ENCODE measurements around the gene HS3ST5.
"Not testable (repeated sequence)": the region's sequence is repeated elsewhere in the genome, so short reads cannot be mapped to it uniquely, and the experiment has no call there.

Gene HS3ST5

GRCh38 chr6:114276783-114277182 is 66.0 kb downstream of the HS3ST5 start:
- DNase-seq (ENCODE audit: low read depth in 2 of 2): no peak

GRCh38 chr6:114274836-114275235 is 68.0 kb downstream of the HS3ST5 start:
- no peak for DNase-seq (ENCODE audit: low read depth in 2 of 2)

GRCh38 chr6:114272582-114272981 is 70.2 kb downstream of the HS3ST5 start:
- no peak for DNase-seq (ENCODE audit: low read depth in 2 of 2)

GRCh38 chr6:114271405-114271804 is 71.4 kb downstream of the HS3ST5 start:
- DNase-seq (ENCODE audit: low read depth in 2 of 2): no peak

GRCh38 chr6:114267897-114268296 is 74.9 kb downstream of the HS3ST5 start:
- DNase-seq (ENCODE audit: low read depth in 2 of 2): no peak

DNA sequence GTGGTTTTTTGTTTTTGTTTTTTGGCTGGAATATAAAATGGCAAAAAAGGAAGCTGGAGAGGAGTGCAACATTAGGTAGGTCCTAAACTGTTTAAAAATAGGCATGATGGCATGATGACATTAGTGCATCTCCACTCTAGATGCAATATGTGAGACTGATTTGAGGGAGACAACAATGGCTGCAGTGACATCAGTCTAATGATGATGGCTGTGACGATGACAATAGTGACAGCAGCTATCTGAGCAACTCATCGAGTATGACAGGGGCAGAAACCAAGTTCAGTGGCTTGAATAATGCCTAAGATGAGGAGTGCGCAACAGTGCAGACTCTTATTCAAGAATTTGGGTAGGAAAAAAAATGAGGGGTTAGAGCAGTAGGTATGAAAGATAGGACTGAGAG is 82.0 kb downstream of the HS3ST5 start:
- no peak for DNase-seq (ENCODE audit: low read depth in 2 of 2)

DNA sequence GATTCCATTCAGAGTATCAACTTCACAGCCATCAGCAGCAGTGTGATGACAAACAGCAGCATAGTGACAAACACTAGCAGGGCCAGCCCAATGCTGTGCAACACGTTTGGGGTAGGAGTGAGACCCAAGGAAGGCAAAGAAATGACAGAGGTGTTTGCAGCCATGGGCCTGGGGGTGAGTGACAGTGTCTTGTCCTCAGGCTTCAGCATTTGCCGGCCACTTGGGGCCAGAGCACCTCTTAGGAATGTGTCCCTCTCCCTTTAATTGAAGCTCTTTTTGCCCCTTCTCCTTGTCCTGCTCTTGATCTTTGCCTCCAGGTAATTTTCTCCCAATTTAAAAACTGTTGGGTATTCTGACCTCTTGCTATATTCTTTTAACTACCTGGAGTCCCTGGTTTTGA is 84.4 kb downstream of the HS3ST5 start:
- DNase-seq (ENCODE audit: low read depth in 2 of 2): no peak

DNA sequence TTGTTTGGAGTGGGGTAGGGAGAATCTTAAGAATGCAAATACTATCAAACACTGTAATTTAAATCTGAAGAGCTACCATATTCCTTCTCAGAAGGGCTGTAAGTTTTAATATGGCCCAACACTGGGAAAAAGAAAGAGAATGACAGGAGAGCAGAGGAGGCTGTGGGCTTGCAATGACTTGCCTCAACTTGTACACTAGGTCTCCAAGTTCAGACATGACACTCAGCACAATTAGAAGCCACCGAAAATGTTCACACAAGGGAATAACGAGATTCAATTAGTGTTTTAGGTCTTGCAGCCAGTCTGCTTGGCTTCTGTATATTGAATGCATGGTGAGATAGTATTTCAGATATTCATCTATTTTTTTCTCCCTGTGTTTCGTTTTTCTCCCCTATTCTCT is 89.4 kb downstream of the HS3ST5 start:
- no peak for DNase-seq (ENCODE audit: low read depth in 2 of 2)

- no peak for DNase-seq (ENCODE audit: low read depth in 2 of 2)
Measured at GRCh38 chr6:114249522-114249921, 93.3 kb downstream of the HS3ST5 start.

GRCh38 chr6:114247101-114247500 is 95.7 kb downstream of the HS3ST5 start:
- no peak for DNase-seq (ENCODE audit: low read depth in 2 of 2)

- no peak for DNase-seq (ENCODE audit: low read depth in 2 of 2)
Measured at GRCh38 chr6:114240796-114241195, 102.0 kb downstream of the HS3ST5 start.

- DNase-seq (ENCODE audit: low read depth in 2 of 2): no peak
Measured at GRCh38 chr6:114228675-114229074, 114.1 kb downstream of the HS3ST5 start.

GRCh38 chr6:114227944-114228468 is 114.8 kb downstream of the HS3ST5 start:
- DNase-seq (ENCODE audit: low read depth in 2 of 2): no peak

DNA sequence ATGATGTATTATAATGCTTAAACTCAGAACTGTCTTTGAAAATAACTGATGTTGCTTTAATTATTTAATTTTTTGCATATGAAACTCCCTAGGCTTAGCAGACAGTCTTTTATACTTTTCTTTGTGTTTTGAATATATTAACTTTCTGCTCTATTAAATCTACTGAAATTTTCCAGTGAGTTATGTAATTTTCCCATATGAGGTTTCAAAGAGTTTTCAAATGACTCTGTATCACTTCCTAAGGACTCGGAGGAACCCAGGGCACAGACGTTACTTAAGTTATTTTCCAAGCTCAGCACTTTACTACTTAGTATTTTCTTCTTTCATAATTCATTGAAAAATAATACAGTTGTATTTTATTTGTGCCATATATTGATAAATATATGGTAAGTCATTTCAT is 122.6 kb downstream of the HS3ST5 start:
- no peak for DNase-seq (ENCODE audit: low read depth in 2 of 2)

DNA sequence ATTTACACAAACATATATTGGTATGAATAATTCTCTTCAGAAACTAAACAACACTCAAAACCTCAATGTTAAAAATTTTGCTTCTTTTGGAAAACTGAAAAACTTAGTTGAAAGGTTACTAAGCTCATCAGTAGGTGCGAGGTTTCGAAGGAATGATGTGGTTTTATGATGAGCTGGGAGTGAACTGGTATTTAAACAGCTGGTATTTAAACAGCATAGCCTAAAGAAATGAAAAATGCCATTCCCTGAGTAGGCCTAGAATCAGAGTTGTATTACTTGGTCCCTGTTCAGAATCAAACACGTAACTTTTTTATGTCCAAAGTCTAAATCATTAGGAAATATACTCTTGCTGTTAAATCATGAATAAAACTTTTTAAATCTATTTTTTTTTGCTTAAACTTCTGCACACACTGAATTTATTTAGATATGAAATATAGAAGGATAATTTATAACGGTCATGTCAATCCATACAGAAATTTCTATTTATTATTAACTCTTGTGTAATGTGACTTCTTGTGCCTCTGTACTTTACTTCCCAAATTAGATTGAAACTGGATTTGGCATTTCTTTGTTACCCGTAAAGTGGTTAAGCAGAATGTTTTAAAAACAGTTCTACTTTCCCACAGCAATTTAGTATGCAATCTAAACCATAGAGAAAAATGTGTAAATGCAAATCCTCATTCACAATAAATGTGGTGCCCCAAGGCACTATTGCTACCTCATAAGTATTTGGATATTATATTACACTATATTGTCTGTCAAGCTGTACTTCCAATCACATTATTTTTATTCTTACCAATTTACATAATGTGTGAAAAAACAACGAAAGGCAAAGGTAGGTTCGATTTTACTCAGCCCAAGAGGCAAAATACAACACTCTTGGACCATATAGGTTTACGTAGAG is 124.1 kb downstream of the HS3ST5 start:
- no peak for DNase-seq (ENCODE audit: low read depth in 2 of 2)

DNA sequence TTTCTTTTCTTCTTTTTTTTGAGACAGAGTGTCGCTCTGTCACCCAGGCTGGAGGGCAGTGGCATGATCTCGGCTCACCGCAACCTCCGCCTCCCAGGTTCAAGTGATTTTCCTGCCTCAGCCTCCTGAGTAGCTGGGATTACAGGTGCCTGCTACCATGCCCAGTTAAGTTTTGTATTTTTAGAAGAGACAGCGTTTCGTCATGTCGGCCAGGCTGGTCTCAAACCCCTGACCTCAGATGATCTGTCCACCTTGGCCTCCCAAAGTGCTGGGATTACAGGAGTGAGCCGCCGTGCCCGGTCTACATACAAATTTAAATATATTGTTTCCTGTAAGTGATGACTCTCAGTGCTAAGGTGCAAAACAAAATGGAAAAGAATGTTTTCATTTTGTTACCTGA is 124.8 kb downstream of the HS3ST5 start:
- DNase-seq (ENCODE audit: low read depth in 2 of 2): not testable (repeated sequence)

DNA sequence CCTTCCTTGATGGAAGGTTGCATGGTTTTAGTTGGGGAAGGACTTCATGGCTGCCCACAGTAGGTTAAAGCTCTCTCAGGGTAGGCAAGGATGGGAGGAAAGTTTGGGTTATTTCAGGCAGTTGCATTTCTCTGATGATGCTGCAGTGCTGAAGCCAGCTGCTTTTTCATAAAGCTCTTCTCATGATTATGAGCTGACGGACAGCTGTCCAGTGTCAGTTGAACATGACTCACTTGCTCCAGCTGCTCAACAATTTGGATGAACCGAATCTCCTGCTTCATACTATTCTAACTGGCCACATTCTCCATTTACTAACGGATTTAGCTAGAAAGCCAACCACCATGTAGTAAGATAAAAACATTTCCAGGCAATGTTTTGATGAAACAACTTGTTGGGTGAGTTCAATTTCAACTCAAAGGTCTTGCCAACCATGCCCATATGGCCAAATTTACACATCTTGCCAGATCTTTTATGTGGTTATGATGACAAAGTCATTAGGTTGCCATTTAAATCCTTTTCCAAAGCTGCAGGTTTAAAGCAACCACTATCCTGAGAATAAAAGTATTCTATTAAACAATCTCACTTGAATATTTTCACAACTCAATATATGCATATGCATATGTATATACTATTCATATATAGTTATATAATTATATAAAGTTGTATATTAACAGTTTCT is 125.9 kb downstream of the HS3ST5 start:
- no peak for DNase-seq (ENCODE audit: low read depth in 2 of 2)

GRCh38 chr6:114210467-114210866 is 132.4 kb downstream of the HS3ST5 start:
- no peak for DNase-seq (ENCODE audit: low read depth in 2 of 2)

GRCh38 chr6:114203460-114203859 is 139.4 kb downstream of the HS3ST5 start:
- DNase-seq (ENCODE audit: low read depth in 2 of 2): no peak

GRCh38 chr6:114202389-114202788 is 140.4 kb downstream of the HS3ST5 start:
- no peak for DNase-seq (ENCODE audit: low read depth in 2 of 2)

DNA sequence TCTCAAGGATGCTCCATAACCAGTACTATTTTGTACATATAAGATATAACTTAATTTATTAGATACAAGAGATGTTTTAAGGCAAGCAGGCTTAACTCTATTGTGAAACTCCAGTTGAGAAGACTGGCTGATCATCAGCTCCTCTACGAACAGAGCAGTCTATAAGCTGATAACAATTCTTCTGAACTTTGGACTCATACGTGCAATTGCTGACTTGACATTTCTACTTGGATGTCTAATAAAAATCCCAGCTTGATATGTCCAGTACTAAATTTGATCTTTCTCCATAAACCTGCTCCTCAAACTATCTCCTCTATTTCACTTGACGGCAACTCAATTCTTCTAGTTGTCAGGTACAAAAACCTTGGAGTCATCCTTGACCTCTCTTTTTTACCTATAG is 141.9 kb downstream of the HS3ST5 start:
- DNase-seq (ENCODE audit: low read depth in 2 of 2): no peak

DNA sequence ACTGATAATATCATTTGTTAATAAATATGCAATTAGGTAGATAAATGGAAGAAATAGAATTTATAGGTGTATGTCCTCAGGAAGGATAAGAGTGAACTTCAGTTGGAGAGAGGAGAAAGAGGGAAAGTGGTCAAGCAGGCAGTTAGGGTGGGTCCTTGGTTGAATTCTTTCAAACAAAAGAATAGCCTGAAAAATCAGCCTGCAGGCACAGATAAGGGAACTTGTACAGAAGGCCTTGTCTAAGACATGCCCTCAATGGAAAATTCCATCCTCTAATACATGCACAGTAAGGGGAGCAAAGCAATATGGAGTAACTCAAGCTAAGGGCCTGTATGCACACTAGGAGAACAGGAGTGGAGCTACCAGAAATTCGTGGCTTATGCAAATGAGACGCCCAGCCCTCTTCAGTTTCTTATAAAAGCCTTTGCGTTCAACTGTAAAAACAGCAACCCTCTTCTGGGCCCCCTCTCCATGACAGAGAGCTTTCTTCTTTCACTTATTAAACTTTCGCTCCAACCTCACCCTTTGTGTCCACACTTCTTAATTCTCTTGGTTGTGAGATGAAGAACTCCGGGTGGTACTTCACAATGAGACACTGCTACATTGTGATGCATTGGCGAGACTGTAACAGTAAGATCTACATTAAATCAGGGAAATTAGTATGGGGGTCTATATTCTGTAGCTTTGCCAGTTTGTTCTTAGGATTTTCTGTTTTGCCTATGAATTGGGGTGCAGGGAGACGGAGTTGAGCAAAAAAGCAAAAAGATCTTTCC is 147.0 kb downstream of the HS3ST5 start:
- no peak for DNase-seq (ENCODE audit: low read depth in 2 of 2)

All from stimulated activated CD8-positive, alpha-beta memory T cell treated with anti-CD3 and anti-CD28 coated beads, Interleukin-7, amount 100 ng/mL, for 4 hours (primary cell).